HepG2 (cell line): ENCODE data around the gene TNFRSF11A. TPM values are rescaled to one million over a fixed set of nuclear protein-coding genes. Genes with fewer than 3 reads are reported as not detected.

Experiments used
- ATAC-seq: fragments of 200-7000 bp; cut with Tn5 transposase; 3 replicates; pipeline ENCODE4 v1.9.1; 2020; ENCODE audit warnings: mild to moderate bottlenecking, moderate library complexity
- BruUV-seq: library from RNA; stranded (reverse); fragments of 400-500 nt; replicated peaks from 2 replicates; lab custom pipeline; 2021; lab: Mats Ljungman, UMichigan
- CTCF ChIA-PET: fragments of 300-600 bp; formaldehyde crosslinking; extraction: SDS; loops from one replicate; lab custom pipeline; 2021; ENCODE audit warnings: low total read pairs, inconsistent platforms, low intra/inter-chr PET ratio; lab: Yijun Ruan, JAX
- POLR2A ChIA-PET: fragments of 350-600 bp; sonication (Branson Sonifier 250); formaldehyde crosslinking; loops from one replicate; lab custom pipeline; 2020; ENCODE audit warnings: antibody characterized with exemption, inconsistent platforms; lab: Yijun Ruan, JAX
- DNase-seq: peaks from one replicate; pipeline ENCODE4 v3.0.0-alpha.2; 2015; ENCODE audit warnings: low spot score
- FAIRE-seq: peaks from 3 replicates; lab custom pipeline; 2011; peaks lifted over from hg19 to GRCh38; lab: Jason Lieb, UNC
- H2AFZ ChIP-seq: one replicate; pipeline ENCODE4 v1.6.1; 2011; ENCODE audit warnings: low read length, inconsistent platforms
- H3K27ac ChIP-seq: fragments of 300-600 bp; 3 replicates; pipeline ENCODE4 v1.8.0; 2011; ENCODE audit warnings: mixed run types, mild to moderate bottlenecking, mixed read lengths, low read length, inconsistent platforms; ENCODE audit not compliant: insufficient read depth; ENCODE audit errors: extremely low read length
- H3K27me3 ChIP-seq, 2 experiments: fragments of 200-600 bp in 1 of 2; 2 replicates in 1 of 2; 3 replicates in 1 of 2; pipeline versions ENCODE4 v1.6.0 to v1.8.0; 2011; ENCODE audit warnings: low read length in 2 of 2, mild to moderate bottlenecking in 2 of 2, moderate library complexity in 2 of 2, inconsistent platforms in 1 of 2; ENCODE audit not compliant: insufficient read depth in 2 of 2, control insufficient read depth in 1 of 2
- H3K36me3 ChIP-seq, 2 experiments: fragments of 200-600 bp in 1 of 2; replicated peaks in 1 of 2; 2 replicates in 1 of 2; 3 replicates in 1 of 2; pipeline versions ENCODE4 v1.5.1 to v1.8.0; 2011; ENCODE audit warnings: low read length in 2 of 2, inconsistent platforms in 1 of 2; ENCODE audit not compliant: insufficient read depth in 2 of 2, control insufficient read depth in 1 of 2
- H3K4me1 ChIP-seq: 2 replicates; pipeline ENCODE4 v1.5.1; 2012; ENCODE audit warnings: low read length, inconsistent platforms; ENCODE audit not compliant: insufficient read depth
- H3K4me2 ChIP-seq: 2 replicates; pipeline ENCODE4 v1.6.0; 2011; ENCODE audit warnings: low read depth, low read length, inconsistent platforms
- H3K4me3 ChIP-seq, 3 experiments: fragments of 200-600 bp in 1 of 3; sonication (generic), shearing (Covaris generic) in 1 of 3; replicated peaks in 1 of 3; 2 replicates each; pipeline ENCODE4 v1.5.1; 2011 to 2016; ENCODE audit warnings: low read length in 3 of 3, inconsistent platforms in 2 of 3, low read depth in 2 of 3, mild to moderate bottlenecking in 2 of 3, control low read depth in 1 of 3, mixed read lengths in 1 of 3; ENCODE audit not compliant: insufficient read depth in 1 of 3
- H3K79me2 ChIP-seq: one replicate; pipeline ENCODE4 v1.6.1; 2011; ENCODE audit warnings: low read length, inconsistent platforms; ENCODE audit not compliant: insufficient read depth
- H3K9ac ChIP-seq: 2 replicates; pipeline ENCODE4 v1.6.0; 2011; ENCODE audit warnings: mild to moderate bottlenecking, low read depth, low read length, inconsistent platforms; ENCODE audit not compliant: insufficient read depth
- H3K9me3 ChIP-seq: 2 replicates; pipeline ENCODE4 v1.5.1; 2012; ENCODE audit warnings: mild to moderate bottlenecking, low read length
- H4K20me1 ChIP-seq: 2 replicates; pipeline ENCODE4 v1.6.0; 2011; ENCODE audit warnings: inconsistent platforms, mild to moderate bottlenecking, low read length, moderate library complexity; ENCODE audit not compliant: insufficient read depth
- ATF1 ChIP-seq: IDR thresholded peaks from 2 replicates; pipeline ENCODE4 v1.6.1; 2016; ENCODE audit warnings: mild to moderate bottlenecking, control low read depth
- HOXD1 ChIP-seq: sonication (generic); formaldehyde crosslinking; IDR thresholded peaks from 2 replicates; pipeline ENCODE4 v1.5.0; 2020; ENCODE audit warnings: missing genetic modification reagents
- PHF8 ChIP-seq: sonication (generic); formaldehyde crosslinking; IDR thresholded peaks from 2 replicates; pipeline ENCODE4 v1.5.0; 2020; ENCODE audit warnings: missing genetic modification reagents
- PLRG1 ChIP-seq: fragments of 450-650 bp; conservative IDR thresholded peaks from 2 replicates; pipeline ENCODE4 v1.6.1; 2016
- TBX2 ChIP-seq: sonication (generic); formaldehyde crosslinking; IDR thresholded peaks from 2 replicates; pipeline ENCODE4 v1.5.0; 2020; ENCODE audit warnings: missing genetic modification reagents, mild to moderate bottlenecking, borderline replicate concordance
- ZNF430 ChIP-seq: sonication (generic); formaldehyde crosslinking; IDR thresholded peaks from 2 replicates; pipeline ENCODE4 v1.9.0; 2021; ENCODE audit warnings: mild to moderate bottlenecking, missing genetic modification reagents
- ZNF724P ChIP-seq: sonication (generic); formaldehyde crosslinking; IDR thresholded peaks from 2 replicates; pipeline ENCODE4 v1.8.0; 2022; ENCODE audit warnings: missing genetic modification reagents, borderline replicate concordance
- ZNF75D ChIP-seq: sonication (generic); formaldehyde crosslinking; IDR thresholded peaks from 2 replicates; pipeline ENCODE4 v1.8.1; 2023; ENCODE audit warnings: missing genetic modification reagents, mild to moderate bottlenecking, borderline replicate concordance
- WGBS: methylation state at CpG from one replicate; pipeline ENCODE4 v1.1.6; 2017; ENCODE audit warnings: low lambda C conversion rate; 5-methylcytosine and 5-hydroxymethylcytosine counted together
- in situ Hi-C: cut with HindIII; loops from 2 replicates; pipeline ENCODE4 v1.10.0; 2017; ENCODE audit warnings: low pct_unique_long_range_greater_than_20kb; ENCODE audit not compliant: extremely low pct_ligation_motif_present
- intact Hi-C: fragments of 100-400 bp; cut with micrococcal nuclease; formaldehyde crosslinking; loops from one replicate; pipeline ENCODE4 v1.10.0; 2022; ENCODE audit not compliant: unreplicated experiment
- polyA plus RNA-seq, 8 experiments: library from polyadenylated mRNA; depleted of rRNA in 3 of 8; stranded (reverse) in 7 of 8; unstranded in 1 of 8; fragments of >200 nt; fragmentation: Illumina TruSeq in 4 of 8; extraction: Trizol in 4 of 8; gene quantifications; 2 replicates each; pipeline versions ENCODE4 v1.2.1 to v1.2.3, GENCODE V29; 2011 to 2016; ENCODE audit warnings: low read depth in 4 of 8, missing spikeins in 1 of 8, mixed read lengths in 1 of 8; ENCODE audit not compliant: insufficient read depth in 1 of 8
- total RNA-seq, 5 experiments: library from RNA; depleted of rRNA; stranded (reverse); fragments of >200 nt; fragmentation: Illumina TruSeq; extraction: Trizol; gene quantifications; 2 replicates each; pipeline ENCODE4 v1.2.3, GENCODE V29; 2016; ENCODE audit warnings: low read depth in 1 of 5
- TF ChIP-seq, protein P1 (sequence below): sonication (generic); formaldehyde crosslinking; IDR thresholded peaks from 2 replicates; pipeline ENCODE4 v1.4.0; 2020; ENCODE audit warnings: mild to moderate bottlenecking, missing genetic modification reagents

TNFRSF11A gene
- total and polyA plus RNA-seq, 2 of the 13 experiments (the other 11 are each of a cell fraction or from before 2014, with no cell fraction given): 4.6 to 6.4 TPM

DNA sequence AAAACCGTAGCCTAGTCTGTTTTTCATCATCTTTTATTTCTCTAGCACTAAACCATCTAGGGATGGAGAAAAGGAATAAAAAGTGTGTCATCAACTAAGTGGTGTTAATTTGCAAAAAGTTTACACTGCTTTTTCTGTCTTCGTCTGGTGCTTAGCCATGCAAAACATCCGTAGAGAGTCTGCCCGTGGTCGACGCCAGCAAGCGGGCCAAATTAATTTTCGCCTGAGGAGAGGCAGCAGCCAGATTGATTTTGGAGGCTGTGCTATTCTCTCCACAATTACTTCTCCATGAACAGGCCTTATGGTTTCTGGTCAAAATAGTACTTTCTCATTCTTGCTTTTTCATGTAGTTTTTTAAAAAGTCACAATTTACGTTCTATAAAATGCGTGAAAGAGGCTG, 46.3 kb downstream of the TNFRSF11A start:
- POLR2A ChIA-PET: no interaction called here
- no TSS peak for BruUV-seq
- FAIRE-seq (no peak), DNase-seq (no peak), ATAC-seq (no peak)
- H3K27me3 ChIP-seq: no peaks in the 10 kb centered on the region; a peak in 1 of 5 replicates
- no peak overlapping the region for H3K4me3 ChIP-seq
- H3K9ac ChIP-seq: no peak overlapping the region
- no peak overlapping the region for H2AFZ ChIP-seq
- intact Hi-C loops (no loop called here), in situ Hi-C loops (no loop called here)
- H3K79me2 ChIP-seq: no peaks in the 10 kb centered on the region
- CTCF ChIA-PET: no interaction called here
- H3K9me3 ChIP-seq: no peaks in the 10 kb centered on the region
- peaks cover 1 to 13% of the 10 kb centered on the region in 2 experiments; a peak in 3 of 5 replicates for H3K36me3 ChIP-seq
- no peak for TF ChIP-seq ATF1 (CRISPR knock-in tag)
- no peak for TF ChIP-seq HOXD1
- TF ChIP-seq, protein P1, sequence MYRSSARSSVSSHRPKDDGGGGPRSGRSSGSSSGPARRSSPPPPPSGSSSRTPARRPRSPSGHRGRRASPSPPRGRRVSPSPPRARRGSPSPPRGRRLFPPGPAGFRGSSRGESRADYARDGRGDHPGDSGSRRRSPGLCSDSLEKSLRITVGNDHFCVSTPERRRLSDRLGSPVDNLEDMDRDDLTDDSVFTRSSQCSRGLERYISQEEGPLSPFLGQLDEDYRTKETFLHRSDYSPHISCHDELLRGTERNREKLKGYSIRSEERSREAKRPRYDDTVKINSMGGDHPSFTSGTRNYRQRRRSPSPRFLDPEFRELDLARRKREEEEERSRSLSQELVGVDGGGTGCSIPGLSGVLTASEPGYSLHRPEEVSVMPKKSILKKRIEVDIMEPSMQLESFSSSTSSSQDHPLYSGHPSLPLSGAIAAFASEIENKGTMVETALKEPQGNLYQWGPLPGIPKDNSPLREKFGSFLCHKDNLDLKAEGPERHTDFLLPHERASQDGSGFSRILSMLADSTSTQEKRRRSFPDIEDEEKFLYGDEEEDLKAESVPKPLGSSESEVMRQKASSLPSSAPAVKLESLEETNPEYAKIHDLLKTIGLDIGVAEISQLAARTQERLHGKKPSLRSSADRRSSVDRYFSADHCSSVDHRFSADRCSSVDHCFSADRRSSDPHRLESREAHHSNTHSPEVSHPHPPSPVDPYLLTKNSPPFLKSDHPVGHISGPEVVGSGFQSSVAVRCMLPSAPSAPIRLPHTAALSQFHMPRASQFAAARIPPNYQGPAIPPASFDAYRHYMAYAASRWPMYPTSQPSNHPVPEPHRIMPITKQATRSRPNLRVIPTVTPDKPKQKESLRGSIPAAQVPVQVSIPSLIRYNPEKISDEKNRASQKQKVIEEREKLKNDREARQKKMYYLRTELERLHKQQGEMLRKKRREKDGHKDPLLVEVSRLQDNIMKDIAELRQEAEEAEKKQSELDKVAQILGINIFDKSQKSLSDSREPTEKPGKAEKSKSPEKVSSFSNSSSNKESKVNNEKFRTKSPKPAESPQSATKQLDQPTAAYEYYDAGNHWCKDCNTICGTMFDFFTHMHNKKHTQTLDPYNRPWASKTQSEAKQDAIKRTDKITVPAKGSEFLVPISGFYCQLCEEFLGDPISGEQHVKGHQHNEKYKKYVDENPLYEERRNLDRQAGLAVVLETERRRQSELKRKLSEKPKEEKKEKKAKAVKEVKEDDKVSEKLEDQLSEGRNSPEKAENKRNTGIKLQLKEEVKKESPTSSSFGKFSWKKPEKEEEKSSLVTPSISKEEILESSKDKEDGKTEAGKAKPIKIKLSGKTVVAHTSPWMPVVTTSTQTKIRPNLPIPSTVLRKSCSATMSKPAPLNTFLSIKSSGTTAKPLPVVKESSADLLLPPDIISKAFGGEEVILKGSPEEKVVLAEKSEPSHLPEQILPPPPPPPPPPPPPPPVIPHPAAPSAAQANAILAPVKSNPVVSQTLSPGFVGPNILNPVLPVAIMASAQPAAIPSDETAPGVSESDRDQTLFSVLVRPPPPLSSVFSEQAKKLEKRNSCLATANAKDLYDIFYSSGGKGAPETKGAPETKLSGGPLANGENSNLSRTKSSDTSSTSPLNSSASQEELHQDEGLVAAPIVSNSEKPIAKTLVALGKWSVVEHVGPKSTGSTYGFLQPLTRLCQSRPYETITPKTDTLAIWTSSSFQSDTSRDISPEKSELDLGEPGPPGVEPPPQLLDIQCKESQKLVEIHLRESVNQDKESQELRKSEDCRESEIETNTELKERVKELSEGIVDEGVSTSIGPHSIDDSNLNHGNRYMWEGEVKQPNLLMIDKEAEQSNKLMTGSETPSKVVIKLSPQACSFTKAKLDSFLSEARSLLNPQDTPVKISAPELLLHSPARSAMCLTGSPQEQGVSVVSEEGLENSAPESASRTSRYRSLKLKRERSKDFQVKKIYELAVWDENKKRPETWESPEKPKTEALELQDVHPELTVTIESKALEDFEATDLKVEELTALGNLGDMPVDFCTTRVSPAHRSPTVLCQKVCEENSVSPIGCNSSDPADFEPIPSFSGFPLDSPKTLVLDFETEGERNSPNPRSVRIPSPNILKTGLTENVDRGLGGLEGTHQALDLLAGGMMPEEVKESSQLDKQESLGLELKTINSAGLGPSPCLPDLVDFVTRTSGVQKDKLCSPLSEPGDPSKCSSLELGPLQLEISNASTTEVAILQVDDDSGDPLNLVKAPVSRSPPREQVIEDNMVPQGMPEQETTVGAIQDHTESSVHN (CRISPR knock-in tag): no peak
- TF ChIP-seq PLRG1: no peak
- TF ChIP-seq PHF8 (CRISPR knock-in tag): no peak
- TF ChIP-seq TBX2: no peak
- no peak for TF ChIP-seq ZNF75D
- TF ChIP-seq ZNF430 (CRISPR knock-in tag): no peak
- no peak for TF ChIP-seq ZNF724P (CRISPR knock-in tag)
- H3K27ac ChIP-seq: no peak overlapping the region
- 96% methylated on average over 10 of the region's 10 CpGs for WGBS
- H3K4me2 ChIP-seq: no peak overlapping the region
- H3K4me1 ChIP-seq: no peaks in the 10 kb centered on the region
- H4K20me1 ChIP-seq: no peaks in the 10 kb centered on the region
